ENCODE data around the gene EBF3.

The EBF3 gene

DNA sequence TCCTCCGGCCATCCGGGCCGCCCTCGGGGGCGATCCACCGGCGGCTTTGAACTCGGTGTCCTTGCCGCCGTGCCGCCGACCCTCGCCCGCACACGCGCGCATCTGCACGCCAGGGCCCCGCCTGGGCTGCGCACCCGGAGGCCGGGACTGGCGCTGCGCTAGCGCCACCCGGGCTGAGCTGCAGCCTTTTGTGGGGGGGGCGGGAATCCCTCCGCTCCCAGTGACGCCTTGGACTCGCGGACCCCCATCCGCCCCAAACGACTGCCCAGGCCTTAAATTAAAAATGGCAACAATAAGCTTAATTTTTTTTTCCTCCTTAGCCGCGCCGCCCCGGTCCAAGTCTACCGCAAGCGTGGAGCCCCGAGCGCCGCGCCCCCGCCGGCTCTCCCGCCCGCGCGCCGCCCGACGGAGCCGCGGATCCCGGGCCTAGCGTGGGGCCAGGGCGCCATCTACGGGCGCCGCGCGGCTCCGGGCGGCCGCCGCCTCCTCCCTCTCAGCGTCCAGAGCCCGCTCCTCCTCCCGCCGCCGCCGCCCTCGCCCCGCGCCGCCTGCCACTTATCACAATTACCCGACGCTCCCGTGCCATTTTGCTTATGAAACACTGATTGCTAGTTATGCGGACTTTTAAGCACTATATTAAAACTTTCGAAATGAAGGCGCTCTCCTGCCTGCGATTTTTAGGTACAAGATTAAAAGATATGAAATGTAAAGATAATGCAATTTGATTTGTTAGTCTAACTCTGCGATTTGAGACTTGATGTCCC, 7.5 kb upstream of the EBF3 start:
- in situ Hi-C loops (cut with MboI; ENCODE audit: low sequenced_read_pairs): no loop called here

DNA sequence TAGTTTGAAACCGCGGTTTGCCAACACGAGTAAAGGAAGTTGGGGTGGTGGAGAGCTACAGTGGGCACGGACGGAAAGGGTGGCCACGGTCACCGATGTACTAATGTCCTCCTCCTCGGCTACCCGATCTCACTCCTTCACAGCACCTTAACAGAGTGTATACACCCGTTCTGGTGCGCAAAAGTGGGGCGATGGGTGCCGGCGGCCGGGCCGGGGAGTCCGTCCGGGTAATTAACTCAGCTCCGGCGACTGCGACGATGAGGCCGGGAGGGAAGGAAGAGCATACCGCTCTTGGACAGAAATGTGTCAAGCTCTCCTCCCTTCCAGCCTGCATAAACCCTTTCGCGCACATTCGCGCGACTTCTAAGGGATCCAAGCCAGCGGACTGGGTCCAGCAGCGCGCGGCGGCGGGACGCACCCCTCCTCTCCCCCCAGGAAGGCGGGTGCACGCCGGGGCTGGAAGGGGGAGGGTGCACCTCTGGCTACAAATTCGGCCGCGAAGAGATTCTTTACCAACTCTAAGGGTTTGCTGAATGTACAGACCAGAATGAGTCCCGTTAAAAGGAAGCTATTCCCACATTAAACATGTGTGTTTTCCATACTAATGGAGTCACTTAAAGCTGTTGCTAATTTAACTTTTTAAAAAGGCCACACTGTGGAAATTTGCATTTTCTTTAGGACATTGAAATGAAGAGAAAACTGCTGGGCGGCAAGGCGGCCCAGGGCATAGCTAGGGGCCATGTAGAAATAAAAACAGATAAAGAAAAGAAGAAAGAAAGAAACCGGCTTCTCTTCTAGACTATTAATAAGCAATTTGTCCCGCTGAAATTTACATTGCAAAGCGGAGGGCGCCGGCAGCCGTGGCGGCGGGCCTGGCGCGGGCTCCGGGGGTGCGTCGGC, 6.6 kb upstream of the EBF3 start:
- in situ Hi-C loops (cut with MboI; ENCODE audit: low sequenced_read_pairs): no loop called here

- in situ Hi-C loops (cut with MboI; ENCODE audit: low sequenced_read_pairs): no loop called here
Measured at GRCh38 chr10:129969911-129970464, 5.9 kb upstream of the EBF3 start.

DNA sequence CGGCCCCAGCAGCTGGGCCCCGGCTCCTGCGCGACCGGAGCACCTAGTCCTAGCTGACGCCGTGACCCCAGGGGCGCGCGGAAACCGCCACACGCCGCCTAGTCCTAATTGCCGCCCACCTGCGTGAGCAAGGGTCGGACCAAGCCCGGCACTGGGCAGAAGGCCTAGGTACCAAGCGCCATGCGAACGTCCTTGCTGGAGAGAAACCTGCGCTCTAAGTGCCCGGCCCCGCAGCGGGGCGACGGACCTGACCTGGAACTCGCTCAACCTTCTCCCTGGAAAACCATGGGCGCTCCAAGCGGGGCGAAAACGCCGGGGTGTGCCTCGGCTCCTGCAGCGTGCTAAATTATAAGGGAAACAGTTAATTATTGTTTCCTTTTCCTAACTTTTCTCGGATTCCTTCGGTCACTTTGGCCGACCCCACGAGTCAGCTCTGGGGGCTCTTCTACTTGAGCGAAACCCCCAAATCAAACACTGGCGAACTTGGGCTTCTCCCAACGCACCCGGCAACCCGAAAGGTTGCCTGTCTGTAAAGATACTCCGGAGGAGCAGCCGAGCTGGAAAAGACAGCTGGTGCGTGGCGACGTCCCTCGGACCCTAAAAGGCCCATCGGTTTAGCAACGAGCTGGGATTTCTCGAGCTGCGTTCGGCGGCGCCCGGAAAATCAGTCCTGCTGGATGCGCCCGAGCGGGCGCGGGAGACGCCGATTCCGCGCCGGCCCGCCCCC, 5.3 kb upstream of the EBF3 start:
- in situ Hi-C loops (cut with MboI; ENCODE audit: low sequenced_read_pairs): no loop called here

DNA sequence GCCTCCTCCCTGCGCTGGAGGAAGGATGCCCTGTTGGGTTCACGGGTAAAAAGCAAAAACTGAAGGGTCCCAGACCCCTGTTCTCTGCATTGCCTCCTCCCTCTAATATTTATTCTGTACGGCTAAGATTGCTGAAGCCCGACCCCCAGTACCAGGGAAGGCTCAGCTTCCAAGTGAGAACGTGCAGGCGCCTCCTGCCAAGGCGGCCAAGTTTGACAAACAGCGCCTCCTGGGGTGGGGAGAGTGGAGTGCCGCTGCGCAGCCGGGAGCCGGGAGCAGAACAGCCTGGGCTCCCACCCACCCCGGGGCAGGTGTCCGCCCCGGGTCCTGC, 4.7 kb upstream of the EBF3 start:
- in situ Hi-C loops (cut with MboI; ENCODE audit: low sequenced_read_pairs): no loop called here

- in situ Hi-C loops (cut with MboI; ENCODE audit: low sequenced_read_pairs): no loop called here
Measured at GRCh38 chr10:129968020-129968852, 4.2 kb upstream of the EBF3 start.

GRCh38 chr10:129967579-129968019, 3.5 kb upstream of the EBF3 start:
- in situ Hi-C loops (cut with MboI; ENCODE audit: low sequenced_read_pairs): no loop called here

DNA sequence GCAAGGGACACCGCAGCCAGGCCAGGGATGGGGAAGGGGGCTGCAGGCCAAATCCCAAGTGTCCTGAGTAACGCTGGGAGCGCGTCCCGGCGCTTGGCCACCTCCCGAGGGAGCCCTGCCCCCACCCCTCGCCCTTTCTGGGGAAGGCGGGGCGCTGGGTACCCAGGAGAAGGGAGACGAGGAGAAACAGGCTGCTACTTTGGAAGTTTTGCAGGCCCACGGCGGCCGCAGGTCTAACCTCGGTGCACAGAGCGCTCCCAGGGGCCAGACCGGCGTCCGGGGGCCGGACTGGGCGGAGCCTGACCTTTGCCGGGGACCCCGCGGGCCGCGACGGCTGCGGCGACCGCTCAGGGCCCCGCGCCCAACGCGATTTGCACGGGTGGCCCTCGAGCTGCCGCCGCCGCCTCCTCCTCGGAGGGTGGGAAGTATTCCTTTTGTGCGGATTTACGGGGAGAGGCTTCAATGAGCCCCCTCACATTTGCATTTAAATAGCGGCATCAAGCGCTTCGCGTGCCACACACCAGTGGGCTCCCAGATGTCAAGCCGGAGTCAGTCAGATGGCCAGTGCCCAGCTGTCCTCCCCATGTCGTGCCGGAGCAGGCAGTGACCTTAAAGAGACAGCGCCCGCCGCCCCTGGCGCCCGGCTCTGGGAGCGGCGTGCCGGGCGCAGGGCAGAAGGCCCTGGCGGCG, 3.0 kb upstream of the EBF3 start:
- in situ Hi-C loops (cut with MboI; ENCODE audit: low sequenced_read_pairs): no loop called here

- in situ Hi-C loops (cut with MboI; ENCODE audit: low sequenced_read_pairs): no loop called here
Measured at GRCh38 chr10:129966370-129966888, 2.4 kb upstream of the EBF3 start.

- in situ Hi-C loops (cut with MboI; ENCODE audit: low sequenced_read_pairs): no loop called here
Measured at GRCh38 chr10:129965959-129966358, 1.9 kb upstream of the EBF3 start.

DNA sequence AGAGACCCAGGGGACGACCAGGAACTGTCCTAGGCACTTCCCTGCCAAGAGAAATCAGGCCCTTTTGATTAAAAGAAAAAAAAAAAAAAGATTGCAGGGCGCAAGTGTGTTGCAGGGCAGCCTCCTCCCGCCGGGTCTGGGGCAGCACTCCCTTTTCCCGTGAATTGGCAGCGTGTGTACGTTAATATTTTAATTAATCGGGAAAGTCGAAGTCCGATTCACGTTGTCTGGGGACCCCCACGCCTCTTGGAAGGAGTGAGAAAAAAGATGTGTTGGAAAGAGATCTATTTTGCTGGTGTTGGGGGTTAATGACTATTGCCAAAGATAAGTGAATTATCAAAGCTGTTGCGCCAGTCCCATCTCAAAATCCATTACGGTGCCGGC, 1.3 kb upstream of the EBF3 start:
- in situ Hi-C loops (cut with MboI; ENCODE audit: low sequenced_read_pairs): no loop called here

GRCh38 chr10:129964611-129965424, 744 bp upstream of the EBF3 start:
- in situ Hi-C loops (cut with MboI; ENCODE audit: low sequenced_read_pairs): no loop called here

GRCh38 chr10:129962872-129963640, 1.0 kb downstream of the EBF3 start:
- in situ Hi-C loops (cut with MboI; ENCODE audit: low sequenced_read_pairs): no loop called here

DNA sequence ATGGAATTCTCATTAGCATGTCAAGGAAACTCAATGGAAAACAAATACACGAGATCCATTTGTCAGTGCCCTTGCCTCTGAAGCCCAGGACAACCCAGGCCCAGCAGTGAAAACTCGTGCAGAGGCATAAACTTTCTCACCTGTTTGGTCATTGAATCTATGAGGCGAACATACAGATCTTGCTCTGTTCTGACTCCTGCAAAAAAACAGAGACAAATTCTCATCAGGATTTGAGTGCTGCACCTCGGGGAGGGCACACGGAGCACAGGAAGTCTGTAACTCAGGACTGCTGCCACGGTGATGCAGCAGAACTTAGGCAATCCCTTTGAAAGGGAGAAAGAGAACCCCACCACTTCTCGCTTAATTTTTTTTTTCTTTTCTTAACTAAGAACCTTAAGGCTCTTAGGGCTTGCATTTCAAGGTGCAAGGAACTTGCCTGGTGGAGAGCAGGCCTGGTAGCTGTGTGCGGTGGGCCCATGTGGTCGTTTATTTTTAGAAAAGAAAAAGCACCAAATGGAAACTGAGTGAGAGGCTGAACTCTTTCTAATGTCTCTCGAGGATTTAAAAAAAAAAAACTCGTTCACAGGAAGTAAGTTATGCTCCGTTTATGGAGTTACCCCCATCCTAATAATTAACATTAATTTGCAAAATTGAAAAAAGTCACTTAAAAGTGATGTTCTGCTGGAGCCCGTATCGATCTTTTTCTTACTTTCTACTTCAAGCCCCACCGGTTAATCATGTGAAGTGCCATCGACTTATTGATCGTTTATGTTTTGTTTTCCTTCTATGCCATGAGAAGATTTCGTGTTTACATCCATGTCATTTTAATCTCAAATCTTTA, 1.8 kb downstream of the EBF3 start:
- in situ Hi-C loops (cut with MboI; ENCODE audit: low sequenced_read_pairs): no loop called here

DNA sequence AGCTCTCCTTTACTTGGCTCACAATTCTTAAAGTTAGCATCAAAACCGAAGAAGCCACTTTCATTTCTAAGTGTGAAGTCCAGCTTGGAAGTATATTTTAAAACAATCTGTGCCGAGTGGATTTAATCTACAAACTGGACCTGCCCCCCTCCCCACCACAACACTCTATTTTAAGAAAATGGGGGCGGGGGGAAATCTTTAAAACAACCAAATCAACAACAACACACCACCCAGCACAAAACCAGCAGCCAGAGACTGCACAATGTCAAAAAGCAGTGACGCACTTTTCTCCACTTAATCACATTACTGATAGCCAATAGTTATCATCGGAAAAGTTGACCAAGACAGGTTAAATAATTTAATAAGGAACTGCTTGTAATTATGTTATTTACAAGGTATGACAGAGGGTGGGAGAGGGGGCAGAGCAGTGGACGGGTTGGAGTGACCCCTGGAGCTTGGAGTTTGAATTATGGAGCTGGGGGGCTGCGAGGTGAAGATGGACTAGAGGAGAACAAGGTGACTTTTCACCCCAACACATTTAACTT, 2.8 kb downstream of the EBF3 start:
- in situ Hi-C loops (cut with MboI; ENCODE audit: low sequenced_read_pairs): no loop called here

- in situ Hi-C loops (cut with MboI; ENCODE audit: low sequenced_read_pairs): no loop called here
Measured at GRCh38 chr10:129960481-129961156, 3.5 kb downstream of the EBF3 start.

Data from hTERT RPE-1 (cell line).